Neural cell (in vitro differentiated cells): ENCODE measurements around the gene AKAP6. TPM values are rescaled to one million over a fixed set of nuclear protein-coding genes. Genes with fewer than 3 reads are reported as not detected.

Experiments used
- H2AFZ ChIP-seq: fragments of 200-600, 300-800 bp; sonication (generic), shearing (Covaris generic); 2 replicates; pipeline ENCODE4 v1.6.0; 2014; ENCODE audit warnings: low read depth, mild to moderate bottlenecking, antibody characterized with exemption, low read length, moderate library complexity
- H3F3A ChIP-seq: fragments of 200-600 bp; shearing (Covaris generic); 2 replicates; pipeline ENCODE4 v1.6.1; 2016; ENCODE audit warnings: mild to moderate bottlenecking, moderate library complexity, mixed read lengths, antibody characterized with exemption, low read length; ENCODE audit not compliant: insufficient read depth, poor library complexity, severe bottlenecking
- H3K27ac ChIP-seq: fragments of 200-600, 300-800 bp; sonication (generic), shearing (Covaris generic); 2 replicates; pipeline ENCODE4 v1.5.1; 2014; ENCODE audit warnings: mild to moderate bottlenecking, low read length, moderate library complexity
- H3K27me3 ChIP-seq: fragments of 300-800, 200-600 bp; sonication (generic), shearing (Covaris generic); 2 replicates; pipeline ENCODE4 v1.6.0; 2014; ENCODE audit warnings: mild to moderate bottlenecking, low read depth, low read length, moderate library complexity; ENCODE audit not compliant: insufficient read depth
- H3K36me3 ChIP-seq: fragments of 300-800, 200-600 bp; sonication (generic), shearing (Covaris generic); 2 replicates; pipeline ENCODE4 v1.5.1; 2014; ENCODE audit warnings: mild to moderate bottlenecking, antibody characterized with exemption, low read length, moderate library complexity; ENCODE audit not compliant: insufficient read depth
- H3K4me2 ChIP-seq: fragments of 300-800, 200-600 bp; sonication (generic), shearing (Covaris generic); 2 replicates; pipeline ENCODE4 v1.6.0; 2014; ENCODE audit warnings: mild to moderate bottlenecking, low read length
- H3K4me3 ChIP-seq: fragments of 300-800, 200-600 bp; sonication (generic), shearing (Covaris generic); 2 replicates; pipeline ENCODE4 v1.5.1; 2014; ENCODE audit warnings: mild to moderate bottlenecking, low read length, moderate library complexity
- H3K79me2 ChIP-seq: fragments of 200-600 bp; shearing (Covaris generic); replicated peaks from 2 replicates; pipeline ENCODE4 v1.6.0; 2014; ENCODE audit warnings: mild to moderate bottlenecking, low read length, moderate library complexity; ENCODE audit not compliant: insufficient read depth
- H3K9ac ChIP-seq: fragments of 300-800, 200-600 bp; sonication (generic), shearing (Covaris generic); 2 replicates; pipeline ENCODE4 v1.6.1; 2016; ENCODE audit warnings: mild to moderate bottlenecking, low read length, mixed read lengths
- H3K9me2 ChIP-seq: fragments of 200-600 bp; shearing (Covaris generic); 2 replicates; pipeline ENCODE4 v1.6.1; 2016; ENCODE audit warnings: mild to moderate bottlenecking, low read length, mixed read lengths; ENCODE audit not compliant: insufficient read depth
- H3K9me3 ChIP-seq: fragments of 200-600, 300-800 bp; sonication (generic), shearing (Covaris generic); 2 replicates; pipeline ENCODE4 v1.6.1; 2016; ENCODE audit warnings: mild to moderate bottlenecking, mixed run types, low read length, moderate library complexity, mixed read lengths
- H4K20me1 ChIP-seq: fragments of 200-600 bp; shearing (Covaris generic); 2 replicates; pipeline ENCODE4 v1.6.1; 2016; ENCODE audit warnings: mild to moderate bottlenecking, mixed run types; ENCODE audit not compliant: insufficient read depth
- CTCF ChIP-seq: fragments of 450-650 bp; IDR thresholded peaks from 2 replicates; pipeline ENCODE4 v1.5.1; 2014; ENCODE audit warnings: antibody characterized with exemption, mild to moderate bottlenecking, moderate library complexity; ENCODE audit not compliant: poor library complexity, severe bottlenecking
- EP300 ChIP-seq: fragments of 450-650 bp; conservative IDR thresholded peaks from 2 replicates; pipeline ENCODE4 v1.6.1; 2014; ENCODE audit warnings: antibody characterized with exemption, mild to moderate bottlenecking, moderate library complexity; ENCODE audit not compliant: poor library complexity, severe bottlenecking
- EZH2 ChIP-seq: fragments of 200-600, 300-800 bp; shearing (Covaris generic), sonication (generic); IDR thresholded peaks from 2 replicates; pipeline ENCODE4 v1.6.1; 2014; ENCODE audit warnings: antibody characterized with exemption, low read length, borderline replicate concordance, mild to moderate bottlenecking; ENCODE audit not compliant: insufficient read depth, poor library complexity, severe bottlenecking
- MXI1 ChIP-seq: fragments of 450-650 bp; conservative IDR thresholded peaks from 2 replicates; pipeline ENCODE4 v1.6.1; 2014; ENCODE audit warnings: antibody characterized with exemption, mild to moderate bottlenecking; ENCODE audit not compliant: poor library complexity, severe bottlenecking
- POLR2AphosphoS5 ChIP-seq: IDR thresholded peaks from 2 replicates; pipeline ENCODE4 v1.6.1; 2012
- RAD21 ChIP-seq: fragments of 450-650 bp; conservative IDR thresholded peaks from 2 replicates; pipeline ENCODE4 v1.6.1; 2014; ENCODE audit warnings: antibody characterized with exemption, mild to moderate bottlenecking, moderate library complexity
- REST ChIP-seq: IDR thresholded peaks from 2 replicates; pipeline ENCODE4 v1.6.1; 2012; ENCODE audit warnings: borderline replicate concordance
- SMC3 ChIP-seq: fragments of 450-650 bp; conservative IDR thresholded peaks from 2 replicates; pipeline ENCODE4 v1.6.1; 2014; ENCODE audit warnings: antibody characterized with exemption, mild to moderate bottlenecking, moderate library complexity; ENCODE audit not compliant: poor library complexity
- TAF1 ChIP-seq: IDR thresholded peaks from 2 replicates; pipeline ENCODE4 v1.6.1; 2012; ENCODE audit warnings: low read depth
- polyA plus RNA-seq: library from polyadenylated mRNA; depleted of rRNA; stranded (reverse); fragments of >200 nt; gene quantifications from 2 replicates; pipeline ENCODE4 v1.2.3, GENCODE V29; 2014

AKAP6 gene
- polyA plus RNA-seq, 1 donor from 2014 or later = 15.8 TPM

GRCh38 chr14:32311294-32312009 is 17.6 kb upstream of the AKAP6 start:
- TF ChIP-seq EZH2 (no peak), EP300 (no peak), MXI1 (no peak), CTCF (no peak), SMC3 (no peak), POLR2AphosphoS5 (no peak), TAF1 (no peak), RAD21 (no peak), REST (no peak)
- Histone ChIP-seq H2AFZ (no peak overlapping the region), H3K9ac (no peak overlapping the region), H3K79me2 (no peaks in the 10 kb centered on the region), H3F3A (no peaks in the 10 kb centered on the region), H3K27me3 (no peaks in the 10 kb centered on the region), H3K27ac (no peak overlapping the region), H3K9me2 (no peaks in the 10 kb centered on the region), H4K20me1 (no peaks in the 10 kb centered on the region), H3K4me2 (no peak overlapping the region), H3K9me3 (no peaks in the 10 kb centered on the region), H3K36me3 (no peaks in the 10 kb centered on the region), H3K4me3 (no peak overlapping the region)

GRCh38 chr14:32312010-32312331 is 17.1 kb upstream of the AKAP6 start:
- no peaks in the 10 kb centered on the region for H3F3A ChIP-seq
- no peaks in the 10 kb centered on the region for H3K9me3 ChIP-seq
- H4K20me1 ChIP-seq = no peaks in the 10 kb centered on the region
- TF ChIP-seq EZH2 = no peak
- no peak for TF ChIP-seq RAD21
- TF ChIP-seq REST = no peak
- TF ChIP-seq EP300 = no peak
- TF ChIP-seq TAF1 = no peak
- TF ChIP-seq SMC3 = no peak
- TF ChIP-seq CTCF = no peak
- TF ChIP-seq POLR2AphosphoS5 = no peak
- TF ChIP-seq MXI1 = no peak
- H3K9ac ChIP-seq = no peak overlapping the region
- no peaks in the 10 kb centered on the region for H3K9me2 ChIP-seq
- H3K27me3 ChIP-seq = no peaks in the 10 kb centered on the region
- no peak overlapping the region for H2AFZ ChIP-seq
- no peaks in the 10 kb centered on the region for H3K79me2 ChIP-seq
- H3K27ac ChIP-seq = no peak overlapping the region
- H3K4me2 ChIP-seq = no peak overlapping the region
- H3K36me3 ChIP-seq = no peaks in the 10 kb centered on the region
- H3K4me3 ChIP-seq = no peak overlapping the region
